PC-9 (cell line): ENCODE data around the gene VPS37B. TPM values are rescaled to one million over a fixed set of nuclear protein-coding genes. Genes with fewer than 3 reads are reported as not detected.

ENCODE experiments used
- BruUV-seq: library from RNA; stranded (reverse); fragments of 400-500 nt; replicated peaks from 2 replicates; lab custom pipeline; 2021; lab: Mats Ljungman, UMichigan
- CTCF ChIA-PET: fragments of 300-600 bp; sonication (Branson Sonifier 250); formaldehyde crosslinking; loops from one replicate; lab custom pipeline; 2022; ENCODE audit warnings: antibody characterized with exemption; lab: Charles Lee
- POLR2A ChIA-PET: fragments of 300-600 bp; sonication (Branson Sonifier 250); formaldehyde crosslinking; loops from one replicate; lab custom pipeline; 2022; ENCODE audit warnings: antibody characterized with exemption; ENCODE audit not compliant: unreplicated experiment; lab: Charles Lee
- DNase-seq, 2 experiments: peaks; one replicate each; pipeline versions ENCODE4 v3.0.0 to v3.0.0-alpha.2; 2015 to 2022; ENCODE audit warnings: mixed read lengths in 1 of 2
- H2AFZ ChIP-seq: fragments of 200-600 bp; sonication (generic); 2 replicates; pipeline ENCODE4 v1.8.1; 2017; ENCODE audit warnings: antibody characterized with exemption
- H3F3A ChIP-seq: fragments of 200-600 bp; sonication (generic); 2 replicates; pipeline ENCODE4 v1.8.1; 2017; ENCODE audit warnings: antibody characterized with exemption, mild to moderate bottlenecking, low read depth; ENCODE audit not compliant: insufficient read depth
- H3K27ac ChIP-seq: fragments of 200-600 bp; sonication (generic); 2 replicates; pipeline ENCODE4 v1.6.1; 2016; ENCODE audit warnings: mixed run types
- H3K27me3 ChIP-seq: fragments of 200-600 bp; sonication (generic); 2 replicates; pipeline ENCODE4 v1.6.1; 2016; ENCODE audit warnings: low read depth, mixed run types; ENCODE audit not compliant: insufficient read depth
- H3K36me3 ChIP-seq: fragments of 200-600 bp; sonication (generic); 2 replicates; pipeline ENCODE4 v1.6.1; 2016; ENCODE audit warnings: low read depth, mixed run types
- H3K4me1 ChIP-seq: fragments of 200-600 bp; sonication (generic); replicated peaks from 2 replicates; pipeline ENCODE4 v1.6.1; 2016; ENCODE audit warnings: mixed run types; ENCODE audit not compliant: insufficient read depth
- H3K4me2 ChIP-seq: fragments of 200-600 bp; sonication (generic); 2 replicates; pipeline ENCODE4 v1.6.1; 2017; ENCODE audit warnings: mixed run types
- H3K4me3 ChIP-seq: fragments of 200-600 bp; sonication (generic); 2 replicates; pipeline ENCODE4 v1.6.1; 2016; ENCODE audit warnings: mixed run types
- H3K79me2 ChIP-seq: fragments of 200-600 bp; sonication (generic); 2 replicates; pipeline ENCODE4 v1.6.1; 2017; ENCODE audit warnings: low read depth, mixed run types
- H3K9me2 ChIP-seq: fragments of 200-600 bp; sonication (generic); 2 replicates; pipeline ENCODE4 v1.8.1; 2017; ENCODE audit warnings: mild to moderate bottlenecking; ENCODE audit not compliant: insufficient read depth
- H3K9me3 ChIP-seq: fragments of 200-600 bp; sonication (generic); 2 replicates; pipeline ENCODE4 v1.8.1; 2016; ENCODE audit warnings: low read depth; ENCODE audit not compliant: insufficient read depth
- H4K20me1 ChIP-seq: fragments of 200-600 bp; sonication (generic); 2 replicates; pipeline ENCODE4 v1.8.1; 2017; ENCODE audit not compliant: insufficient read depth
- CTCF ChIP-seq: fragments of 200-600 bp; sonication (generic); conservative IDR thresholded peaks from 2 replicates; pipeline ENCODE4 v1.6.1; 2017; ENCODE audit warnings: mixed run types, antibody characterized with exemption, mild to moderate bottlenecking, moderate library complexity
- EZH2 ChIP-seq: fragments of 200-600 bp; sonication (generic); IDR thresholded peaks from 2 replicates; pipeline ENCODE4 v1.8.0; 2017; ENCODE audit warnings: antibody characterized with exemption, low read depth
- intact Hi-C: fragments of 100-400 bp; cut with micrococcal nuclease; formaldehyde crosslinking; loops from one replicate; pipeline ENCODE4 v1.10.0; 2022; ENCODE audit not compliant: unreplicated experiment
- total RNA-seq: library from RNA; stranded (reverse); gene quantifications from 2 replicates; pipeline ENCODE4 v1.2.3, GENCODE V29; 2021

Gene VPS37B
- total RNA-seq, 1 experiment from 2014 or later = 51.4 TPM

GRCh38 chr12:122842505-122843405 is 53.2 kb downstream of the VPS37B start:
- Histone ChIP-seq H3K27ac (no peak overlapping the region), H3K27me3 (no peaks in the 10 kb centered on the region), H3K4me2 (no peak overlapping the region), H4K20me1 (peaks cover 13% of the 10 kb centered on the region), H3F3A (peaks cover 26% of the 10 kb centered on the region), H3K36me3 (no peaks in the 10 kb centered on the region), H3K4me3 (no peak overlapping the region), H3K4me1 (peaks cover 41% of the 10 kb centered on the region), H2AFZ (no peak overlapping the region), H3K9me3 (no peaks in the 10 kb centered on the region), H3K79me2 (peaks cover 56% of the 10 kb centered on the region), H3K9me2 (no peaks in the 10 kb centered on the region)
- ChIA-PET POLR2A (no interaction called here), CTCF (no interaction called here)
- BruUV-seq = no TSS peak
- TF ChIP-seq EZH2 (no peak), CTCF (no peak)
- intact Hi-C loops = loop anchor here (5.0 kb wide), 1 partner anchor 50 kb away; no protein-coding TSS in a partner anchor
- DNase-seq = no peak

GRCh38 chr12:122841544-122842321 is 54.2 kb downstream of the VPS37B start:
- CTCF ChIA-PET = no interaction called here
- intact Hi-C loops = loop anchor here (2.0 to 5.0 kb wide), 2 partner anchors 49 to 53 kb away; no protein-coding TSS in a partner anchor
- no peaks in the 10 kb centered on the region for H3K27me3 ChIP-seq
- DNase-seq = peak; percentile 80 to 81
- no peaks in the 10 kb centered on the region for H3K9me3 ChIP-seq
- peak overlapping the region; percentile 58 for H3K27ac ChIP-seq
- no peaks in the 10 kb centered on the region for H3K36me3 ChIP-seq
- TF ChIP-seq CTCF (no peak), EZH2 (no peak)
- peaks cover 51% of the 10 kb centered on the region for H3K4me1 ChIP-seq
- peaks cover 66% of the 10 kb centered on the region for H3K79me2 ChIP-seq
- peaks cover 13% of the 10 kb centered on the region for H4K20me1 ChIP-seq
- H2AFZ ChIP-seq = no peak overlapping the region
- no peaks in the 10 kb centered on the region for H3K9me2 ChIP-seq
- H3F3A ChIP-seq = peaks cover 26% of the 10 kb centered on the region
- H3K4me2 ChIP-seq = peak overlapping the region; percentile 65
- no TSS peak for BruUV-seq
- POLR2A ChIA-PET = interaction anchor here (0.6 kb wide), 1 partner anchor 133 kb away, joined by 4 read pairs; the partner anchor contains the start of gene OGFOD2
- H3K4me3 ChIP-seq = no peak overlapping the region
